MM.1S (cell line): ENCODE measurements around the gene ZNF212.

Experiments
- CTCF ChIP-seq: fragments of 300-600 bp; sonication (generic); IDR thresholded peaks from 2 replicates; pipeline ENCODE4 v1.5.1; 2016; ENCODE audit warnings: antibody characterized with exemption, low read length, mixed read lengths
- EZH2 ChIP-seq: fragments of 300-600 bp; sonication (generic); optimal IDR thresholded peaks from 2 replicates; pipeline ENCODE3; 2017; ENCODE audit warnings: low read depth, mild to moderate bottlenecking, antibody characterized with exemption, low read length, mixed read lengths
- EZH2phosphoT487 ChIP-seq: fragments of 300-600 bp; sonication (generic); IDR thresholded peaks from 2 replicates; pipeline ENCODE4 v1.6.1; 2018; ENCODE audit warnings: antibody characterized with exemption, low read length

- TF ChIP-seq CTCF (no peak), EZH2phosphoT487 (no peak), EZH2 (no peak)
Measured at GRCh38 chr7:149302865-149303264, 63.4 kb downstream of the ZNF212 start.
